GM12875 (cell line): ENCODE data around the gene LST1.

Experiments used
- H3K4me3 ChIP-seq: one replicate; pipeline ENCODE4 v1.5.1; 2011; ENCODE audit warnings: low read depth, low read length, control low read depth
- TF ChIP-seq, protein P1 (sequence below): IDR thresholded peaks from 2 replicates; pipeline ENCODE4 v1.5.1; 2011; ENCODE audit warnings: low read depth, mild to moderate bottlenecking, control low read depth, inconsistent platforms, low read length, moderate library complexity, borderline replicate concordance; ENCODE audit not compliant: insufficient read depth

The LST1 gene

GRCh38 chr6:31624070-31624469 lies 38.0 kb downstream of the LST1 start:
- TF ChIP-seq, protein P1, sequence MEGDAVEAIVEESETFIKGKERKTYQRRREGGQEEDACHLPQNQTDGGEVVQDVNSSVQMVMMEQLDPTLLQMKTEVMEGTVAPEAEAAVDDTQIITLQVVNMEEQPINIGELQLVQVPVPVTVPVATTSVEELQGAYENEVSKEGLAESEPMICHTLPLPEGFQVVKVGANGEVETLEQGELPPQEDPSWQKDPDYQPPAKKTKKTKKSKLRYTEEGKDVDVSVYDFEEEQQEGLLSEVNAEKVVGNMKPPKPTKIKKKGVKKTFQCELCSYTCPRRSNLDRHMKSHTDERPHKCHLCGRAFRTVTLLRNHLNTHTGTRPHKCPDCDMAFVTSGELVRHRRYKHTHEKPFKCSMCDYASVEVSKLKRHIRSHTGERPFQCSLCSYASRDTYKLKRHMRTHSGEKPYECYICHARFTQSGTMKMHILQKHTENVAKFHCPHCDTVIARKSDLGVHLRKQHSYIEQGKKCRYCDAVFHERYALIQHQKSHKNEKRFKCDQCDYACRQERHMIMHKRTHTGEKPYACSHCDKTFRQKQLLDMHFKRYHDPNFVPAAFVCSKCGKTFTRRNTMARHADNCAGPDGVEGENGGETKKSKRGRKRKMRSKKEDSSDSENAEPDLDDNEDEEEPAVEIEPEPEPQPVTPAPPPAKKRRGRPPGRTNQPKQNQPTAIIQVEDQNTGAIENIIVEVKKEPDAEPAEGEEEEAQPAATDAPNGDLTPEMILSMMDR = no peak
- no peak overlapping the region for H3K4me3 ChIP-seq

GRCh38 chr6:31626952-31627351 lies 40.9 kb downstream of the LST1 start:
- no peak overlapping the region for H3K4me3 ChIP-seq
- TF ChIP-seq, protein P1 = no peak

DNA sequence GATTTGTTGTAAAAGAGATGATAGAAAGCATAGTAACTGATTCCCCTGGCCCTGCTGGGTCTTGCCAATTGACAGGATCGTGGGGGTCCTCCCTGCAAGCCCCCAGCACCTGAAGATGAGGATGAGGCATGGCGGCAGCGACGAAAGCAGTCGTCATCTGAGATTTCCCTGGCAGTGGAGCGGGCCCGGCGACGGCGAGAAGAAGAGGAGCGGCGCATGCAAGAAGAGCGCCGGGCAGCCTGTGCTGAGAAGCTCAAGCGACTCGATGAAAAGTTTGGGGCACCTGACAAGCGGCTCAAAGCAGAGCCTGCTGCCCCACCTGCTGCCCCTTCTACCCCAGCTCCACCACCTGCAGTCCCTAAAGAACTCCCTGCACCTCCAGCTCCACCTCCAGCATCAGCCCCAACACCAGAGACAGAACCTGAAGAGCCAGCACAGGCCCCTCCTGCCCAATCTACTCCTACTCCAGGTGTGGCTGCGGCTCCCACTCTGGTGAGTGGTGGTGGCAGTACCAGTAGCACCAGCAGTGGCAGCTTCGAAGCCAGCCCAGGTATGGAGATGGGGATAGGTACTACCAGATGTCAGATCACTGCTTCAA lies 41.7 kb downstream of the LST1 start:
- H3K4me3 ChIP-seq = no peak overlapping the region
- TF ChIP-seq, protein P1 = no peak

DNA sequence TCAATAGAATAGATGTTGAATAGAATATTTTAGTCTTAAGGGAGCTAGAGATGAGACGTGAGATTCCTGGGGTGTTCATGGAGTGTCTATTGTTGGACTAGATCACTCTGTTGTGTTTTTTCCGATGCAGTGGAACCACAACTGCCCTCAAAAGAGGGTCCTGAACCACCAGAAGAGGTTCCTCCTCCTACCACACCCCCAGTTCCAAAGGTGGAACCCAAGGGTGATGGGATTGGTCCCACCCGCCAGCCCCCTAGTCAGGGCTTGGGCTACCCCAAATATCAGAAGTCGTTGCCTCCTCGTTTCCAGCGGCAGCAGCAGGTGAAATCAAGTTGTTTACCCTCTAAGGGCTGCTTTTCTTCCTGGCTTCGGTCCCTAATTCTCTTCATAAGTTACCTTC lies 42.9 kb downstream of the LST1 start:
- no peak overlapping the region for H3K4me3 ChIP-seq
- TF ChIP-seq, protein P1 = no peak

DNA sequence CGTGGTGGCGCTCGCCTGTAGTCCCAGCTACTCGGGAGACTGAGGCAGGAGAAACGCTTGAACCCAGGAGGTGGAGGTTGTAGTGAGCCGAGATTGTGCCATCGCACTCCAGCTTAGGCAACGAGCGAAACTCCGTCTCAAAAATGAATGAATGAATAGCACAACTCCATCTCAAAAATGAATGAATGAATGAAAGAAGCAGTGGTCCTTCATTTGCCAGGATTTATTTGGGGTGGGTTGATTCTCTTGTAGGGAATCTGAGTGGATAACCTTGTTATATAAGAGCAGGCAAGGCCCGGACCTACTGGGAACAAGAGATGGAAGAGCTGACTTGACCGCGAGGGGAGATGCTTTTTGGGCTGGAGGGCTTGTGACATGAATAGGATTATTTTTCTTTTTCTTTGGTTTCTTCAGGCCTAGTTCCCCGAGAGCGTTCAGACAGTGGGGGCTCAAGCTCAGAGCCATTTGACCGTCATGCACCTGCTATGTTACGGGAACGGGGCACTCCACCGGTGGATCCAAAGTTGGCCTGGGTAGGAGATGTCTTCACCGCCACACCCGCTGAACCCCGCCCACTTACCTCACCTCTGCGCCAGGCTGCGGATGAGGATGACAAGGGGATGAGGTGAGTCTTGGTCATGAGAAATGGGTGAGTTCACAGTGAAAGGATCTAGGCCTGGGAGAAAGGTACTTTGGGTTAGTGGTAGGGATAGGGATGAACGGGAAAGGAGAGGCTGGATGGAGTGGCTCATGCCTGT lies 44.3 kb downstream of the LST1 start:
- H3K4me3 ChIP-seq = no peak overlapping the region
- TF ChIP-seq, protein P1 = no peak

GRCh38 chr6:31631209-31631608 lies 45.1 kb downstream of the LST1 start:
- TF ChIP-seq, protein P1 = no peak
- no peak overlapping the region for H3K4me3 ChIP-seq
